ENCODE results near the gene SLC29A2. TPM values are rescaled to one million over a fixed set of nuclear protein-coding genes. Genes with fewer than 3 reads are reported as not detected.
A peak's percentile ranks its signal among the peaks of the same experiment; 100 is the strongest.

SLC29A2 gene
- total RNA-seq, 1 experiment from 2014 or later = 0.63 TPM

- in situ Hi-C loops (cut with HindIII; ENCODE audit: low pct_unique_long_range_greater_than_20kb, low sequenced_read_pairs) = no loop called here
- DNase-seq (ENCODE audit: low read depth, low spot score) = no peak
Observed at GRCh38 chr11:66339162-66339675, 32.3 kb downstream of the SLC29A2 start.

- DNase-seq (ENCODE audit: low read depth, low spot score) = no peak
- in situ Hi-C loops (cut with HindIII; ENCODE audit: low pct_unique_long_range_greater_than_20kb, low sequenced_read_pairs) = no loop called here
Observed at GRCh38 chr11:66338276-66339161, 33.0 kb downstream of the SLC29A2 start.

GRCh38 chr11:66337103-66337899 is 34.3 kb downstream of the SLC29A2 start:
- no peak for DNase-seq (ENCODE audit: low read depth, low spot score)
- in situ Hi-C loops (cut with HindIII; ENCODE audit: low pct_unique_long_range_greater_than_20kb, low sequenced_read_pairs) = no loop called here

- peak; percentile 70 for DNase-seq (ENCODE audit: low read depth, low spot score)
- in situ Hi-C loops (cut with HindIII; ENCODE audit: low pct_unique_long_range_greater_than_20kb, low sequenced_read_pairs) = no loop called here
Observed at GRCh38 chr11:66336234-66337102, 35.1 kb downstream of the SLC29A2 start, which contains the start of gene RIN1. TSS of gene RIN1 (minus strand) at chr11:66336434. CDS start at chr11:66336402, 32 bp downstream.

GRCh38 chr11:66335531-66336233 is 35.9 kb downstream of the SLC29A2 start:
- in situ Hi-C loops (cut with HindIII; ENCODE audit: low pct_unique_long_range_greater_than_20kb, low sequenced_read_pairs) = no loop called here
- no peak for DNase-seq (ENCODE audit: low read depth, low spot score)

GRCh38 chr11:66334605-66335442 is 36.7 kb downstream of the SLC29A2 start:
- no peak for DNase-seq (ENCODE audit: low read depth, low spot score)
- in situ Hi-C loops (cut with HindIII; ENCODE audit: low pct_unique_long_range_greater_than_20kb, low sequenced_read_pairs) = no loop called here

- DNase-seq (ENCODE audit: low read depth, low spot score) = no peak
- in situ Hi-C loops (cut with HindIII; ENCODE audit: low pct_unique_long_range_greater_than_20kb, low sequenced_read_pairs) = no loop called here
Observed at GRCh38 chr11:66333896-66334604, 37.5 kb downstream of the SLC29A2 start.

- in situ Hi-C loops (cut with HindIII; ENCODE audit: low pct_unique_long_range_greater_than_20kb, low sequenced_read_pairs) = no loop called here
- DNase-seq (ENCODE audit: low read depth, low spot score) = no peak
Observed at GRCh38 chr11:66333220-66333877, 38.2 kb downstream of the SLC29A2 start.

- in situ Hi-C loops (cut with HindIII; ENCODE audit: low pct_unique_long_range_greater_than_20kb, low sequenced_read_pairs) = no loop called here
- DNase-seq (ENCODE audit: low read depth, low spot score) = no peak
Observed at GRCh38 chr11:66332371-66333219, 39.0 kb downstream of the SLC29A2 start.

GRCh38 chr11:66331542-66332370 is 39.8 kb downstream of the SLC29A2 start:
- no peak for DNase-seq (ENCODE audit: low read depth, low spot score)

GRCh38 chr11:66330931-66331330 is 40.6 kb downstream of the SLC29A2 start:
- in situ Hi-C loops (cut with HindIII; ENCODE audit: low pct_unique_long_range_greater_than_20kb, low sequenced_read_pairs) = no loop called here
- DNase-seq (ENCODE audit: low read depth, low spot score) = no peak

More at GRCh38 chr11:66331542-66332370, 39.8 kb downstream of the SLC29A2 start:
- in situ Hi-C loops (cut with HindIII; ENCODE audit: low pct_unique_long_range_greater_than_20kb, low sequenced_read_pairs) = no loop called here

- in situ Hi-C loops (cut with HindIII; ENCODE audit: low pct_unique_long_range_greater_than_20kb, low sequenced_read_pairs) = no loop called here
Observed at GRCh38 chr11:66329165-66329673, 42.3 kb downstream of the SLC29A2 start.

More at GRCh38 chr11:66329165-66329673, 42.3 kb downstream of the SLC29A2 start:
- no peak for DNase-seq (ENCODE audit: low read depth, low spot score)

All from SK-MEL-5 (cell line).